Measurements from ENCODE around the gene FAM118A.
"Not testable (repeated sequence)": the region's sequence is repeated elsewhere in the genome, so short reads cannot be mapped to it uniquely, and the experiment has no call there.

FAM118A gene

GRCh38 chr22:45308391-45308956, 1.3 kb upstream of the FAM118A start:
- in situ Hi-C loops (cut with MboI; ENCODE audit: low sequenced_read_pairs) = no loop called here

- in situ Hi-C loops (cut with MboI; ENCODE audit: low sequenced_read_pairs) = no loop called here
These were observed 745 bp upstream of the FAM118A start for GRCh38 chr22:45308957-45309421.

DNA sequence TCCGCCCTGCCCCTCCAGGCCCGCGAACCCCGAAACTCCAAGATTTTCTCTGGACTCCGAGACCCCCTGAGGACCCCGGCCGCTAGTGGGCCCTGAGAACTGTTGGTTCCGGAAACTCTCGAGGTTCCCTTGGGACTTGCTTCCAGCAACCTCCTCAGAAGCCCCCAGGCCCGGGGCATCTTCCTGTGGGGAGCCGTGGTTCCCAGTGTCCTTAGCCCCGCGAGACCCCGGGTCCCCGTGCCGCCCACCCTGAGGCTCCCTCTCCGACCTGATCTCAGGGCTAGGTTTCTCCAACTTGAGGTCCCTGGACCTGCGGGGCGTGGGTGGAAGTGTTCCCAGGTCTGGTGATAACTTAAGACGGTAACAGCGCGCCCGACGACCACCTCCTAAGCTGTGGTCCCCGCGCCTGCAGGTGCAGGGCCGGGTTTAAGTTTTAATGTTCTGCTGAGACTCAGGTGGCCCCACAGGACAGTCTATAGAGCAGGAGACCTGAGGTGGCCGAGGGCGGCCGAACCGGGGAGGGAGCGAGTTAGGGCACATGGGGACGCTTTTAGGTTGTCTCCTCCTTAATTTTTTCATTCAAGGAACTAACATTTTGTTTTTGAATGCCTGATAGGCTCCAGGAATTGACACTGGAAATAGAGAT, 720 bp downstream of the FAM118A start:
- in situ Hi-C loops (cut with MboI; ENCODE audit: low sequenced_read_pairs) = no loop called here

DNA sequence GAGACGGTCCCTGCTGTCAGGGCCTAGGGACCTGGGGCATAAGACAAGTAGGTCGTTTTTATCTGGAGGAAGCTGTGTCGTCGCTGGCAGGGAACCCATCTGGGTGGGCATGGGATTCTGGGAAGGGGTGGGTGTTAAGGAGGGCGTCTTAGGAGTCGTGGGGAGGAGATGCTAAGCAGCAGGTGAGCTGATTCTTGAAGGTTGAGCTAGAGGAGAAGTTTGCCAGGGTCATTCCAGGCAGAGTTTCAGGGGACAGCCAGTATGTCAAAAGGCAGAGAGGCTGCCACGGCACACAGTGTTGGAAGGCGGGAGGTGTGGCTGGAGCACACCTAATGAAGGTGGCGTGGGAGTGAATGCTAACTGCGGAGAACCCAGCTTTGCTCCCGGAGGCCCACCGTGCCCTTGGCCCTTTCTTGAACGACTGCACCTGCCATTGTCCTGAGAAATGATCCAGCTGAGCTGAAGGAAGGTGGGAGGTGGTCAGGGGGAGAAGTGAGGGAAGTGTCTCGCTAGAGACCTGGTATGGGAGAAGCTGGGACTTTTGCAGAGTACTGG, 1.3 kb downstream of the FAM118A start:
- in situ Hi-C loops (cut with MboI; ENCODE audit: low sequenced_read_pairs) = no loop called here

- in situ Hi-C loops (cut with MboI; ENCODE audit: low sequenced_read_pairs) = no loop called here
These were observed 2.7 kb downstream of the FAM118A start for GRCh38 chr22:45312415-45312814.

GRCh38 chr22:45312856-45313255, 3.1 kb downstream of the FAM118A start:
- in situ Hi-C loops (cut with MboI; ENCODE audit: low sequenced_read_pairs) = no loop called here

- in situ Hi-C loops (cut with MboI; ENCODE audit: low sequenced_read_pairs) = no loop called here
These were observed 4.5 kb downstream of the FAM118A start for GRCh38 chr22:45314054-45314721.

- in situ Hi-C loops (cut with MboI; ENCODE audit: low sequenced_read_pairs) = no loop called here
These were observed 5.1 kb downstream of the FAM118A start for GRCh38 chr22:45314786-45315185.

DNA sequence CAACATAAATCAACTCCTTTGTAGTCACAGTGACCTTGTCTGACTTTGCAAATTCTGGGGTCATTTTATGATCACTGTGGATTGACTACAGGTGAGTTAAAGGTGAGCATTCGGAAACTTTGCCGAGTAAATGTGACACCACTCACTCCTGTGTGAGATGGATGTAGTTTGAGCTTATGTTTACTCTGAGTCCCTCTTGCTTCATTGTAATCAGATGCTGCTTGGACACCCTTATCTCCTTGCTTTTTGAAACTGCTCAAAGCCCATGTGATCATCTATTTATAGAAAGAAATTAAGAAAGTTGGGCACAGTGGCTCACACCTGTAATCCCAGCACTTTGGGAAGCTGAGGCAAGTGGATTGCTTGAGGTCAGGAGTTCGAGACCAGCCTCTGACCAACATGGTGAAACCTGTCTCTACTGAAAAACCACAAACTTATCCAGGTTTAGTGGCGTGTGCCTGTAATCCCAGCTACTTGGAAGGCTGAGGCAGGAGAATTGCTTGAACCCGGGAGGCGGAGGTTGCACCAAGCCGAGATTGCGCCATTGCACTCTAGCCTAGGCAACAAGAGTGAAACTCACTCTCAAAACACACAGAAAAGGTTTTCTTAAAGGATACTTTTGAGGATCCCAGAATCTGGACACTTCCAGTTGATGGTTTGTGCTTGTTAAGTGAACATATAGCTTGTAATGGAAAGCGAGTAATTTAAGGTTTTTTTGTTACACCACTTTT, 7.2 kb downstream of the FAM118A start:
- in situ Hi-C loops (cut with MboI; ENCODE audit: low sequenced_read_pairs) = no loop called here

- in situ Hi-C loops (cut with MboI; ENCODE audit: low sequenced_read_pairs) = no loop called here
These were observed 7.9 kb downstream of the FAM118A start for GRCh38 chr22:45317551-45318167.

DNA sequence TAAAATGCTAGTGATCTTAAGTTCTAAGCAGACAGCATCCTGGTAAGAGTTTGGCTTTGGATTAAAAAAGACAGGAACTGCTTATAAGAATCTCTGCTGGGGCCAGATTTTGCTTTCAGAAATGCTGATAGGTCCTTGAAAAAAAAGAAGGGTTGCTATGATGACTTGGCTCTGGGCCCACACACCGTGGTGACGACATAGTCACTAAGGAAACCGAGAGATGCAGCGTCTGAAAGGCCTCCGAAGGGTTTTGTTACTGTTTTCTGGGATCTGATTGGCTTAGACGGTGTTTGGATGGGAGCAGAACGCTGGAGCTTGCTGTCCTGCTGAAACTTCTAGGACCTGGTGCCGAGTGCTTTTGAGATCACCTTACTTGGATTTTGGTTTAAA, 8.4 kb downstream of the FAM118A start:
- in situ Hi-C loops (cut with MboI; ENCODE audit: low sequenced_read_pairs) = no loop called here

DNA sequence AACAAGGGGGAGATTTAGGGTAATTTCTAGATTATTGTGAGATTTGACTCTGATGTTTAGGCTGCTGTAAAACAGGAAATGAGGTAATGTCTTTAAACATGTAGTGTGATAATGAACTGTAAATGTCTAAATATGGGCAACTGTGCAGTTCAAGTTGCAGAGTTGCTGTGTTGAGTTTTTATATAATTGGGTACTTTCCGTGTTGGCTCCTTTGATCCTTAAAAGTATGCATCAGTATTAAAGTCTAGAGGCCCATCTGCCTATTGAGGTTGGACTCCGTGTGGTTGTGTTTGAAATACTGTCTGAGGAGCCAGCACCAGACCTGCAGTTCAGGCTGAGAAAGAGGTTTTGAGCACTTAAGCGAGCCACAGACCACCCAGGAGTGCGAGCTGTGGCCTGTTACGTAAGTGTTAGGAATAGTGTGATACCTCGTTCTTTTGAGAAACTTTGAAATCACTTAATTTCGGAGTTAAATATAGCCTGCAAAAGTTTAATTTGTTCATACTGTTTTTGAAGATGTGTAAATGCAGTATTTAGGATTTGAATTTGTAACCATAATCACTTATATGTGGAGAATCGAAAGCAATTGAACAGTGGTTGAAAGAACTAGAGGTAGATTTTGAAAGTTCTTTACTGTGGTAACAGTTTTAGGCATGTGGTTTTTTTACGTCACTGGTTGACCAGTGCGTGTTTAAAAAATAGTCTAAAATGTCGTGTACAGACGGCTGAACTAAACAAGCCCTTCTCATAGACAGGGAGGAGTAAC, 9.0 kb downstream of the FAM118A start:
- in situ Hi-C loops (cut with MboI; ENCODE audit: low sequenced_read_pairs) = no loop called here

DNA sequence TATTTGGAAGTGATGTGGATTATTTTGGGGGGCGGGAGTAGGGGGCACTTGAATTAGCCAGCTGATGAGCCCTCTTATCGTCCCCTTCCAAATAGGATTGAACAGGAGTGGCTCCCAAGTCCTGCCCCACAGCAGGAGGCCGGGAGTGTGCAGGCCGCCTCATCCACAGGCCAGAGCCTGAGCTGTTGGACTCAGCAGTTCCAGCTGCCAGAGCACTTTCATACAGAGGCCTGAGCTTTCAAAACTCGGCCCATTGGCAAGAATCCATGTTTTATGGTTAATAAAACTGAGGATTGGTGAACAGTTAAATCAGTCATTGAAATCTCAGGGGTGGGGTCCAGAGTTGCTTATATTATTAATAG, 9.6 kb downstream of the FAM118A start:
- in situ Hi-C loops (cut with MboI; ENCODE audit: low sequenced_read_pairs) = no loop called here

DNA sequence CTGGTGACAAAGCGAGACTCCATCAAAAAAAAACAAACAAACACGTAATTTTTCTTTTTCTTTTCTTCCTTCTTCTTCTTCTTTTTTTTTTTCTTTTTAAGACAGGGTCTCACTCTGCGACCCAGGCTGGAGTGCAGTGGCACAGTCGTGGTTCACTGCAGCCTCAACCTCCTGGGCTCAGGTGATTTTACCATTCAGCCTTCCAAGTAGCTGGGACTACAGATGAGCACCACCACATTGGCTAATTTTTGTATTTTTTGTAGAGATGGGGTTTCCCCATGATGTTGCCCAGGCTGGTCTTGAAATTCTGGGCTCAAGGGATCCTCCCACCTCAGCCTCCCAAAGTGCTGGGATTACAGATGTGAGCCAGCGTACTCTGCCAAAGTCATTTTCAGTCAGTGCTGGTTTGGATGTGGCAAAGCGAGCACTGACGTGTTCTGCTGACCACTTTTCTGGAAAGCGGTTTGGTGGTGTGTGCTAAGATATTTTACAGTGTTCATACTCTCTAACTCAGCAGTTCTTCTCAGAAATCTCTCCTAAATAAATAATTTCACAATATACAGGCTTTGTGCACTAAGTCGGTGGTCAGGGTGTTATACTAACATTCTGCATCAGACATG, 10.7 kb downstream of the FAM118A start:
- in situ Hi-C loops (cut with MboI; ENCODE audit: low sequenced_read_pairs) = no loop called here

GRCh38 chr22:45321827-45322226, 12.1 kb downstream of the FAM118A start:
- in situ Hi-C loops (cut with MboI; ENCODE audit: low sequenced_read_pairs) = no loop called here

DNA sequence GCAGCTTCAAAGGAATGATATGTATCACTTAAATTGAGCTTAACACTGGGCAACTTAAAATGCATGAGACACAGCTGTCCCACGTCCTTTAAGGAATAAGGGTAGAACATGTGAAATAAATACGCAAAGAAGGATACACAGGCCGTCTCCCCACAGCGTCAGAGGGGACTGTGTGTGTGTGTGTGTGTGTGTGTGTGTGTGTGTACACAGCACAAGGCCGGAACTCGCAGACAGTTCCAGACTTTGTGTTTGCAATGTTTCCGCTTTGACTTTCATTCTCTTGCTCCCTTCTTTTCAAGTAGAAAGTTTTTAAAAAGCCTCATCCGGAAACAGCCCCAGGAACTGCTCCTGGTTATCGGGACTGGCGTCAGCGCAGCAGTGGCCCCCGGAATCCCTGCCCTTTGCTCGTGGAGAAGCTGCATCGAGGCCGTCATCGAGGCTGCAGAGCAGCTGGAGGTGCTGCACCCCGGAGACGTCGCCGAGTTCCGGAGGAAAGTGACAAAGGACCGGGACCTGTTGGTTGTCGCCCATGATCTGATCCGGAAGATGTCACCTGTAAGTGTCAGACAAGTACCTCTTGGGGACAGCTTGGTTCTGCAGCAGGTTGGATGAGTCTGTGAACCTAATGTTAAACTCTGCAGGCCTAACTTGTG, 13.3 kb downstream of the FAM118A start:
- in situ Hi-C loops (cut with MboI; ENCODE audit: low sequenced_read_pairs) = no loop called here

DNA sequence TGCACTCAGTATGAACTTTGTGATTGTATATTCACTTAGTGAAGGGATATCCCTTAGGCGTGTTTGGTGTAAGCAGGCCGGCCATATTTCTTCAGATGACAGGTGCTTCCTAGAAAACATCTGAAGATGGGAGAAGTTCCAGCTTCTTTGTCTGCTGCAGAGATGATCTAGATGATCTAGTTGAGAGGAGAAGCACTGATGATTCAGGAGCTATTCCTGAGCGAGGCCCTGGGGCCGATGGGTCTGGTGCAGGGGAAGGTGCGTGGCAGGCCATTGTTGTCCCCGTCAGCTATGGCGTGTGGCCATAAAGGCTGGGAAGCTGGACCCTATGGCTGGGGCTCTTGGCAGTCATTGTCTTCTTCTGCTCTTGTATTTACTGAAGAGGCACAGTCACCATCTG, 14.0 kb downstream of the FAM118A start:
- in situ Hi-C loops (cut with MboI; ENCODE audit: low sequenced_read_pairs) = no loop called here

DNA sequence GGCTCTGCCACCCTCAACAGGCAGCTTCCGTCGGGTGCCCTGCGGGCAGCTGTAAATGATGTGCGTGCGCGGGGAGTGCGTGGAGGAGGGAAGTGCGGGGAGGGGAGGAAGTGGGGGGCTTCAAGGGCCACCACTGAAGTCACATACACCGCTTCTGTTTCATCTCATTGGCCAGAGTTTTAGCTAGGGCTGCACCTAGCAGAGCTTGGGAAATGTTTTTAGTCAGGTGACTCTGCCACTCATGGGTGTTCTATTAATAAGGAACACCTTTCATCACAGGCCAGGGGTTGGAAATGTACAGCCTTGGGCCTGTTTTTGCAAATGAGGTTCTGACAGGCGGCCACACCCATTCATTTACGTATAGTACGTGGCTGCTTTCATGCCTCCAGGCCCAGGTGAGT, 14.6 kb downstream of the FAM118A start:
- in situ Hi-C loops (cut with MboI; ENCODE audit: low sequenced_read_pairs) = no loop called here

DNA sequence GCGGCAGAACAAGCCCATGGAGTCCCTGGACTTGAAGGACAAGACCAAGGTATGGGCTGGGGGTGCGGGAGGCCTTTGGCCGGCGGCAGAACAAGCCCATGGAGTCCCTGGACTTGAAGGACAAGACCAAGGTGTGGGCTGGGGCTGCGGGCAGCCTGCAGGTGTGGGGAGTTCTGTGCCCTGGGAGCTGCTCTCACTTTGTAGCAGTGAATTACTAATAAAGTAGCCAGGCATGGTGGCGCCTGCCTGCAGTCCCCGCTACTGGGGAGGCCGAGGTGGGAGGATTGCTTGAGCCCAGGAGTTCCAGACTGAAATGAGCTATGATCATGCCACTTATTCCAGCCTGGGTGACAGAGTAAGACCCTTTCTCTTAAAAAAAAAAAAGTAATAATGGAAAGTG, 18.5 kb downstream of the FAM118A start:
- in situ Hi-C loops (cut with MboI; ENCODE audit: low sequenced_read_pairs) = not testable (repeated sequence)

Measured in hTERT RPE-1 (cell line).